Measurements from ENCODE around the gene CEP41.

CEP41 gene

GRCh38 chr7:130346941-130347340, 93.9 kb downstream of the CEP41 start:
- no peak for DNase-seq

GRCh38 chr7:130346177-130346905, 94.5 kb downstream of the CEP41 start:
- DNase-seq, result no peak

- no peak for DNase-seq
These were observed 95.1 kb downstream of the CEP41 start for GRCh38 chr7:130345725-130346124.

- DNase-seq, result no peak
These were observed 95.7 kb downstream of the CEP41 start for GRCh38 chr7:130345136-130345535.

GRCh38 chr7:130344271-130344866, 96.4 kb downstream of the CEP41 start, which contains the start of gene CPA5:
TSS of gene CPA5 (plus strand) at chr7:130344816. CDS start at chr7:130346486, 1,670 bp downstream.
- no peak for DNase-seq

All from NCI-H1436 treated with DMSO at 0.1 percent for 48 hours (cell line).